ENCODE measurements around the gene BABAM2.

GRCh38 chr2:28209261-28209691, 318.7 kb downstream of the BABAM2 start:
- TF ChIP-seq CTCF (IDR thresholded peaks at IDR 0.05 in 4 of 5, conservative IDR thresholded peaks at IDR 0.05 in 1 of 5) (no peak), POLR2A (IDR thresholded peaks at IDR 0.05) (no peak)

Data from gastrocnemius medialis (tissue), 4 donors.